Right lobe of liver (tissue), 6 donors: Measurements from ENCODE around the gene TGFBR2. TPM values are rescaled to one million over a fixed set of nuclear protein-coding genes. Genes with fewer than 3 reads are reported as not detected.

ENCODE experiments used
- ATAC-seq, 4 donors: fragments of 200-7000 bp; cut with Tn5 transposase; one replicate each; pipeline ENCODE4 v1.9.1; 2020; ENCODE audit warnings: mild to moderate bottlenecking in 4 of 4, moderate library complexity in 4 of 4
- DNase-seq, 3 donors: peaks; one replicate each; pipeline ENCODE4 v3.0.0-alpha.2; 2020
- H3K27ac ChIP-seq, 3 donors: fragments of 200-600 bp; one replicate each; pipeline ENCODE4 v1.8.0; 2022
- H3K27me3 ChIP-seq, 2 donors: fragments of 200-600 bp; one replicate each; pipeline ENCODE4 v1.8.0; 2022
- H3K36me3 ChIP-seq, 4 donors: fragments of 200-600 bp; sonication (generic) in 1 of 4; one replicate each; pipeline versions ENCODE4 v1.5.1 to v1.8.0; 2017 to 2022; ENCODE audit warnings: control low read depth in 1 of 4
- H3K4me1 ChIP-seq, 4 donors: fragments of 200-600 bp; sonication (generic) in 1 of 4; one replicate each; pipeline versions ENCODE4 v1.5.1 to v1.8.0; 2017 to 2022; ENCODE audit warnings: control low read depth in 1 of 4
- H3K4me3 ChIP-seq, 3 donors: fragments of 200-600 bp; one replicate each; pipeline ENCODE4 v1.8.0; 2022
- H3K9me3 ChIP-seq, 4 donors: fragments of 200-600 bp; sonication (generic) in 1 of 4; one replicate each; pipeline versions ENCODE4 v1.5.1 to v1.8.0; 2017 to 2022; ENCODE audit warnings: control low read depth in 1 of 4
- POLR2A ChIP-seq: fragments of 450-650 bp; IDR thresholded peaks from one replicate; pipeline ENCODE4 v1.6.1; 2017; ENCODE audit warnings: antibody characterized with exemption, mild to moderate bottlenecking
- WGBS: methylation state at CpG from one replicate; pipeline ENCODE4 v1.1.6; 2018; ENCODE audit warnings: low coverage, low lambda C conversion rate; ENCODE audit not compliant: insufficient coverage; ENCODE audit errors: missing lambda C conversion rate; 5-methylcytosine and 5-hydroxymethylcytosine counted together
- intact Hi-C, 2 donors: fragments of 100-400 bp; cut with DNase I; formaldehyde crosslinking; loops; one replicate each; pipeline versions ENCODE4 v1.11.2 to v1.14.1; 2022
- total RNA-seq, 6 experiments: library from RNA; depleted of rRNA in 2 of 6; stranded (reverse); fragments of >200 nt in 2 of 6; fragmentation: NEBNext Ultra II Directional in 3 of 6; extraction: Animal tissue kit (Norgen Biotek cat#: 25700) in 3 of 6; gene quantifications; one replicate each; pipeline versions ENCODE4 v1.1.0 to v1.2.4, GENCODE V29; 2016 to 2023
- TF ChIP-seq, protein P1 (sequence below), 4 donors: fragments of 200-600 bp in 3 of 4; fragments of 450-650 bp in 1 of 4; IDR thresholded peaks; one replicate each; pipeline versions ENCODE4 v1.5.1 to v1.8.0; 2016 to 2022; ENCODE audit warnings: antibody characterized with exemption in 4 of 4, mild to moderate bottlenecking in 2 of 4
- donor health status: DM: no; HTN: yes; CAD: no.
- donor health status: DM: no; HTN: no; CAD: no.
- donor health status: DM: no; HTN: no; CAD: no.
- donor health status: DM: no; HTN: yes; CAD: no.
- donor health status: DM: no; HTN: yes; CAD: no.

The TGFBR2 gene
- total RNA-seq, 6 experiments from 2014 or later = 24.9 to 52.6 (median 45.5) TPM

- Histone ChIP-seq H3K9me3 (no peaks in the 10 kb centered on the region), H3K4me3 (no peak overlapping the region), H3K27ac (no peak overlapping the region), H3K36me3 (peaks cover 0 to 30% (median 4%) of the 10 kb centered on the region in 4 donors), H3K4me1 (peaks cover 0 to 34% (median 12%) of the 10 kb centered on the region in 4 donors), H3K27me3 (no peaks in the 10 kb centered on the region)
- TF ChIP-seq, protein P1, sequence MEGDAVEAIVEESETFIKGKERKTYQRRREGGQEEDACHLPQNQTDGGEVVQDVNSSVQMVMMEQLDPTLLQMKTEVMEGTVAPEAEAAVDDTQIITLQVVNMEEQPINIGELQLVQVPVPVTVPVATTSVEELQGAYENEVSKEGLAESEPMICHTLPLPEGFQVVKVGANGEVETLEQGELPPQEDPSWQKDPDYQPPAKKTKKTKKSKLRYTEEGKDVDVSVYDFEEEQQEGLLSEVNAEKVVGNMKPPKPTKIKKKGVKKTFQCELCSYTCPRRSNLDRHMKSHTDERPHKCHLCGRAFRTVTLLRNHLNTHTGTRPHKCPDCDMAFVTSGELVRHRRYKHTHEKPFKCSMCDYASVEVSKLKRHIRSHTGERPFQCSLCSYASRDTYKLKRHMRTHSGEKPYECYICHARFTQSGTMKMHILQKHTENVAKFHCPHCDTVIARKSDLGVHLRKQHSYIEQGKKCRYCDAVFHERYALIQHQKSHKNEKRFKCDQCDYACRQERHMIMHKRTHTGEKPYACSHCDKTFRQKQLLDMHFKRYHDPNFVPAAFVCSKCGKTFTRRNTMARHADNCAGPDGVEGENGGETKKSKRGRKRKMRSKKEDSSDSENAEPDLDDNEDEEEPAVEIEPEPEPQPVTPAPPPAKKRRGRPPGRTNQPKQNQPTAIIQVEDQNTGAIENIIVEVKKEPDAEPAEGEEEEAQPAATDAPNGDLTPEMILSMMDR (IDR thresholded peaks at IDR 0.05) = no peak
- no peak for TF ChIP-seq POLR2A
- 72% methylated on average over 3 of the region's 3 CpGs for WGBS
- DNase-seq (no peak), ATAC-seq (no peak)
- intact Hi-C loops = no loop called here
Observed at GRCh38 chr3:30694148-30694547, 87.7 kb downstream of the TGFBR2 start.

GRCh38 chr3:30694668-30695067 lies 88.3 kb downstream of the TGFBR2 start:
- no peak overlapping the region for H3K27ac ChIP-seq
- peaks cover 0 to 30% (median 2%) of the 10 kb centered on the region in 4 donors for H3K36me3 ChIP-seq
- TF ChIP-seq, protein P1 (IDR thresholded peaks at IDR 0.05) = no peak
- TF ChIP-seq POLR2A = no peak

GRCh38 chr3:30695302-30696061 lies 89.1 kb downstream of the TGFBR2 start:
- ATAC-seq (no peak), DNase-seq (no peak)
- intact Hi-C loops = no loop called here
- TF ChIP-seq, protein P1 (IDR thresholded peaks at IDR 0.05) = no peak
- TF ChIP-seq POLR2A = no peak
- Histone ChIP-seq H3K27me3 (no peaks in the 10 kb centered on the region), H3K4me1 (peaks cover 0 to 23% (median 6%) of the 10 kb centered on the region in 4 donors), H3K36me3 (peaks cover 0 to 27% (median 2%) of the 10 kb centered on the region in 4 donors), H3K9me3 (no peaks in the 10 kb centered on the region), H3K27ac (no peak overlapping the region), H3K4me3 (no peak overlapping the region)
- 89% methylated on average over 6 of the region's 6 CpGs for WGBS

More at GRCh38 chr3:30694668-30695067, 88.3 kb downstream of the TGFBR2 start:
- Histone ChIP-seq H3K4me1 (peaks cover 0 to 29% (median 10%) of the 10 kb centered on the region in 4 donors), H3K9me3 (no peaks in the 10 kb centered on the region), H3K27me3 (no peaks in the 10 kb centered on the region), H3K4me3 (no peak overlapping the region)
- WGBS = 87% methylated on average over 3 of the region's 3 CpGs
- intact Hi-C loops = no loop called here
- ATAC-seq (no peak), DNase-seq (no peak)

- H3K27ac ChIP-seq = no peak overlapping the region
- ATAC-seq (no peak), DNase-seq (no peak)
- H3K4me3 ChIP-seq = no peak overlapping the region
- peaks cover 0 to 18% (median 2%) of the 10 kb centered on the region in 4 donors for H3K36me3 ChIP-seq
- no peaks in the 10 kb centered on the region for H3K9me3 ChIP-seq
- peaks cover 0 to 22% (median 6%) of the 10 kb centered on the region in 4 donors for H3K4me1 ChIP-seq
- WGBS = 51% methylated on average over 3 of the region's 3 CpGs
- no peaks in the 10 kb centered on the region for H3K27me3 ChIP-seq
- TF ChIP-seq POLR2A = no peak
- TF ChIP-seq, protein P1 (IDR thresholded peaks at IDR 0.05) = no peak
- intact Hi-C loops = no loop called here
Observed at GRCh38 chr3:30696403-30696819, 90.0 kb downstream of the TGFBR2 start.
